Measurements from ENCODE around the gene CCDC28A.

- TF ChIP-seq, protein P1, sequence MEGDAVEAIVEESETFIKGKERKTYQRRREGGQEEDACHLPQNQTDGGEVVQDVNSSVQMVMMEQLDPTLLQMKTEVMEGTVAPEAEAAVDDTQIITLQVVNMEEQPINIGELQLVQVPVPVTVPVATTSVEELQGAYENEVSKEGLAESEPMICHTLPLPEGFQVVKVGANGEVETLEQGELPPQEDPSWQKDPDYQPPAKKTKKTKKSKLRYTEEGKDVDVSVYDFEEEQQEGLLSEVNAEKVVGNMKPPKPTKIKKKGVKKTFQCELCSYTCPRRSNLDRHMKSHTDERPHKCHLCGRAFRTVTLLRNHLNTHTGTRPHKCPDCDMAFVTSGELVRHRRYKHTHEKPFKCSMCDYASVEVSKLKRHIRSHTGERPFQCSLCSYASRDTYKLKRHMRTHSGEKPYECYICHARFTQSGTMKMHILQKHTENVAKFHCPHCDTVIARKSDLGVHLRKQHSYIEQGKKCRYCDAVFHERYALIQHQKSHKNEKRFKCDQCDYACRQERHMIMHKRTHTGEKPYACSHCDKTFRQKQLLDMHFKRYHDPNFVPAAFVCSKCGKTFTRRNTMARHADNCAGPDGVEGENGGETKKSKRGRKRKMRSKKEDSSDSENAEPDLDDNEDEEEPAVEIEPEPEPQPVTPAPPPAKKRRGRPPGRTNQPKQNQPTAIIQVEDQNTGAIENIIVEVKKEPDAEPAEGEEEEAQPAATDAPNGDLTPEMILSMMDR (IDR thresholded peaks at IDR 0.05 in 8 of 11, conservative IDR thresholded peaks at IDR 0.05 in 3 of 11): no peak
- no peak for TF ChIP-seq POLR2A (IDR thresholded peaks at IDR 0.05)
Observed at GRCh38 chr6:138785980-138786379, 12.4 kb downstream of the CCDC28A start.

Measured in spleen (tissue), 7 donors.